ENCODE results near the gene ESYT2. TPM values are rescaled to one million over a fixed set of nuclear protein-coding genes. Genes with fewer than 3 reads are reported as not detected.

ESYT2 gene
- total RNA-seq, 1 experiment from 2014 or later = 68.2 TPM

DNA sequence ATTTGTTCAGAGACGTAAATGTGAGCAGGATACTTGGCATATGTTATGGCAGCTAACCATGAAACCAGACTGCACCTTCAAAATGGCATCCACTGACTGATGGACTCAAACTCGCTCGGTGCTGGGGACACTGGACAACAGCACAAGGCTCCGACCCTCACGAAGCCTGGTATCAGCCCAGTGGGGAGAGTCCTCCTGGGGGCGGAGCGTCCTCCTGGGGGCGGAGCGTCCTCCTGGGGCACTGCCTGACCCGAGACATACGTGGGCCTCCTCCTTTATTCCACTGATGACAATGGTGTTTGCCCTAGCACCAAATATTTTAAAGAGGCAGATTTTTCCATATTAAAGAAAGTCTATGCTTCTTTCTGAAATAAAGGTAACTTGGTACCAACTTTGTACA lies 39.5 kb downstream of the ESYT2 start:
- DNase-seq (ENCODE audit: low read depth, low spot score) = no peak
- CTCF ChIA-PET = no interaction called here
- Histone ChIP-seq H3K79me2 (ENCODE audit: insufficient read depth, low read length) (peaks cover 2% of the 10 kb centered on the region; the same call in 1 of the 2 replicates), H3K36me3 (ENCODE audit: control insufficient read depth in 1 of 2, insufficient read depth in 2 of 2, low read length in 2 of 2) (peaks cover 7 to 32% of the 10 kb centered on the region in 2 experiments; a peak in 3 of 4 replicates), H3K9me2 (ENCODE audit: insufficient read depth) (no peaks in the 10 kb centered on the region), H4K20me1 (ENCODE audit: insufficient read depth) (no peaks in the 10 kb centered on the region), H3K4me3 (replicated peaks in 1 of 2; ENCODE audit: low read depth in 1 of 2, low read length in 2 of 2) (no peak overlapping the region), H3K9ac (ENCODE audit: low read length) (no peak overlapping the region), H3K27ac (ENCODE audit: low read depth, low read length) (no peak overlapping the region), H2AFZ (ENCODE audit: low read depth, low read length, poor library complexity, severe bottlenecking) (no peak overlapping the region), H3K4me2 (ENCODE audit: low read length) (no peak overlapping the region), H3K27me3 (ENCODE audit: insufficient read depth, low read length) (no peaks in the 10 kb centered on the region), H3K9me3 (ENCODE audit: control insufficient read depth in 1 of 2, insufficient read depth in 1 of 2, low read depth in 1 of 2, low read length in 2 of 2) (no peaks in the 10 kb centered on the region), H3K4me1 (ENCODE audit: control insufficient read depth in 1 of 2, insufficient read depth in 2 of 2, low read length in 2 of 2) (no peaks in the 10 kb centered on the region)
- no TSS peak for BruUV-seq (replicated peaks)
- POLR2A ChIA-PET = no interaction called here
- TF ChIP-seq CBX3 (IDR thresholded peaks at IDR 0.05; ENCODE audit: low read depth) = no peak
- TF ChIP-seq SIN3A (IDR thresholded peaks at IDR 0.05; ENCODE audit: low read depth) = no peak
- TF ChIP-seq JUND (IDR thresholded peaks at IDR 0.05) = no peak
- TF ChIP-seq, protein P1, sequence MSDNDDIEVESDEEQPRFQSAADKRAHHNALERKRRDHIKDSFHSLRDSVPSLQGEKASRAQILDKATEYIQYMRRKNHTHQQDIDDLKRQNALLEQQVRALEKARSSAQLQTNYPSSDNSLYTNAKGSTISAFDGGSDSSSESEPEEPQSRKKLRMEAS (IDR thresholded peaks at IDR 0.05) = no peak
- TF ChIP-seq FOSL1 (IDR thresholded peaks at IDR 0.05; ENCODE audit: low read depth) = no peak
- TF ChIP-seq ATF3 (IDR thresholded peaks at IDR 0.05) = no peak
- TF ChIP-seq REST (IDR thresholded peaks at IDR 0.05; ENCODE audit: low read depth) = no peak
- TF ChIP-seq, protein P2, sequence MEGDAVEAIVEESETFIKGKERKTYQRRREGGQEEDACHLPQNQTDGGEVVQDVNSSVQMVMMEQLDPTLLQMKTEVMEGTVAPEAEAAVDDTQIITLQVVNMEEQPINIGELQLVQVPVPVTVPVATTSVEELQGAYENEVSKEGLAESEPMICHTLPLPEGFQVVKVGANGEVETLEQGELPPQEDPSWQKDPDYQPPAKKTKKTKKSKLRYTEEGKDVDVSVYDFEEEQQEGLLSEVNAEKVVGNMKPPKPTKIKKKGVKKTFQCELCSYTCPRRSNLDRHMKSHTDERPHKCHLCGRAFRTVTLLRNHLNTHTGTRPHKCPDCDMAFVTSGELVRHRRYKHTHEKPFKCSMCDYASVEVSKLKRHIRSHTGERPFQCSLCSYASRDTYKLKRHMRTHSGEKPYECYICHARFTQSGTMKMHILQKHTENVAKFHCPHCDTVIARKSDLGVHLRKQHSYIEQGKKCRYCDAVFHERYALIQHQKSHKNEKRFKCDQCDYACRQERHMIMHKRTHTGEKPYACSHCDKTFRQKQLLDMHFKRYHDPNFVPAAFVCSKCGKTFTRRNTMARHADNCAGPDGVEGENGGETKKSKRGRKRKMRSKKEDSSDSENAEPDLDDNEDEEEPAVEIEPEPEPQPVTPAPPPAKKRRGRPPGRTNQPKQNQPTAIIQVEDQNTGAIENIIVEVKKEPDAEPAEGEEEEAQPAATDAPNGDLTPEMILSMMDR (IDR thresholded peaks at IDR 0.05 in 2 of 3, conservative IDR thresholded peaks at IDR 0.05 in 1 of 3; ENCODE audit: borderline replicate concordance in 1 of 3, insufficient read depth in 1 of 3, low read depth in 2 of 3, low read length in 2 of 3) = no peak
- TF ChIP-seq EZH2phosphoT487 (IDR thresholded peaks at IDR 0.05; ENCODE audit: borderline replicate concordance) = no peak
- no peak for TF ChIP-seq YY1 (IDR thresholded peaks at IDR 0.05; ENCODE audit: extremely low read depth, insufficient replicate concordance, low read depth, low read length)
- no peak for TF ChIP-seq ZNF274 (IDR thresholded peaks at IDR 0.05; ENCODE audit: low read depth, low read length)
- no peak for TF ChIP-seq SRF (IDR thresholded peaks at IDR 0.05; ENCODE audit: low read depth)
- TF ChIP-seq TCF7L2 (IDR thresholded peaks at IDR 0.05; ENCODE audit: borderline replicate concordance, extremely low read depth, insufficient read depth, insufficient read length) = no peak
- TF ChIP-seq EGR1 (IDR thresholded peaks at IDR 0.05; ENCODE audit: low read depth) = no peak
- TF ChIP-seq RAD21 (IDR thresholded peaks at IDR 0.05; ENCODE audit: low read depth) = no peak
- no peak for TF ChIP-seq ZFX (IDR thresholded peaks at IDR 0.05)
- no peak for TF ChIP-seq POLR2AphosphoS5 (IDR thresholded peaks at IDR 0.05; ENCODE audit: low read depth, low read length)
- no peak for TF ChIP-seq CEBPB (IDR thresholded peaks at IDR 0.05; ENCODE audit: low read depth)
- TF ChIP-seq SP1 (IDR thresholded peaks at IDR 0.05; ENCODE audit: low read depth) = no peak
- no peak for ATAC-seq
- intact Hi-C loops (cut with micrococcal nuclease) = no loop called here
- RAD21 ChIA-PET (ENCODE audit: low non-redundant PET in 1 of 2, low total read pairs in 2 of 2, uncharacterized antibody in 2 of 2, unreplicated experiment in 2 of 2) = no interaction called here

Measured in HCT116 (cell line).